NCI-H226 (cell line): ENCODE results near the gene SAMD4B.
A peak's percentile ranks its signal among the peaks of the same experiment; 100 is the strongest.

ENCODE experiments used
- DNase-seq: peaks from one replicate; pipeline ENCODE4 v3.0.0-alpha.2; 2015

The SAMD4B gene

DNA sequence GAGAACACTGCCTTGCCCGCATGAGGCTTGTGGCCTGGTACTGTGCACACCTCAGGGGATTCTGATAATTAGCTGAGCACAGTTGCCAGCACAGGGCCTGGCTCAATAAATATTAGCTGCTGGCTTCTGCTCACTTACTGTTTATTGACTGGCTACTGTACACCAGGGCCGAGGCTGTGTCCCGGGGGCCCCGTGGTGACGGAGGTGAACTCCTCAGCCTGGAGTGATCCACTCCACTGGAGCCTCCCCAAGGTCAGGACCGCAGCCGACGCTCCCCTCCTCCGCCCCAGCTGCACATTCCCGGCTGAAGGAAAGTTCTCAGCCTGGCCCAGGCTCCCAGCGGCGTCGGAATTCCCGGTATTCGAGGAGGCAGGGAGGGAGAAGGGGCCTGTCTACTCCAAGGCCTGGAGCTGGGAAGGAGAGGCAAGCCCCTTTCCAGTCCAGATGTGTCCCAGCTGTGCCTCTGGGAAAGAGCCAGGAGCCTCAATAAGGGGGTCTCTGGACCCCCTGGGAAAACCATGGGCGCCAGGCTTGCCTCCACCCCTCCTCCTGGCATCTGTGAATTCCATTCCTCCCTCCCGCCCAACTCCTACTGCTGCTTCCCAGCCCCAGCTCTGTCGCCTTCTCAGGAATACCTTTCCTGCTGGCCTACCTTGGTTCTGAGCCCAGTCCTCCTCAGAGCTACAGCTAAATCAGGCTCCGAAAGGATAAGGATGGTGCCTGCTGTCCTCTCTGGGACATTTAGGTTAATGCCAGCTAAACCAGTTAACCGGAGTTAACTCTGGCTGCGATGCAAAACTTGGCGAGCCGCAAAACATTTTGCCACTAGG, 86.3 kb downstream of the SAMD4B start:
- peak; percentile 92 for DNase-seq

DNA sequence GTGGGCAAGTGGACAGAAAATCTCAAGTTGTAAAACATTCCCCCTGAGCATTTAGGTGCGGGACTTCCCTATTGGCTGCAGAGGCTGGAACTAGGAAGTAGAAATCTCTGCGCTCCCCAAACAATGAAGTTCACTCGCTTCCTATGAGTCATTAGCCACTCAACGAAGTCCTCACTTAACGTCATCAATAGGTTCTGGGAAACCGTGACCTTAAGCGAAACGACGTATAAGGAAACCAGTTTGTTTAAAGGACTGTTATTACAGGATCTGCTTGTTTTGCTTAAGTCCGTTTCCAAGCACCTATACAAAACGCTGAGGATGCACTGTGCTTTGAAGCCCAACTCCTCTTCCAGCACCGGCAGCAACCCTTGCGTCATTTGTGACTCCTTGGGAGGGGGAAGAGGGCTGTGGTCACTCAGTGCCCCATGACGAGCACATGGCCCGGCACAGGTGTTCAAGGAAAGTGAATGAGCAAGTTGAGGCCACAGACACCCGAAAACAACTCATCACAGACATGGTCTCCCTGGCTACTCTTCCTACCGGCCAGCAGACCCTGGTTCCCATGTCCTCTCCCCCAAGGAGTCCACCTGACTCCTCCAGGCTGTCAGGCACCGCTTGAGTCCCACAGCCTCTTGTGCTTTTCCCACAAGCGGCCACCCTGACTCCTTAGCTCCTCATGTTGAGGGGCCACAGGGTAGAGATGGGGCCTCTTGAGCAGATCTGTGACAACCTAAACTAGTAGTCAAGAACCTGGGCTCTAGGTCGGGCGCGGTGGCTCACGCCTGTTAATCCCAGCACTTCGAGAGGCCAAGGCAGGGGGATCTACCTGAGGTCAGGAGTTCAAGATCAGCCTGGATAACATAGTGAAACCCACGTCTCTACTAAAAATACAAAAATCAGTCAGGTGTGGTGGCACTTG, 88.7 kb downstream of the SAMD4B start:
- no peak for DNase-seq

GRCh38 chr19:39432677-39433025, 90.4 kb downstream of the SAMD4B start:
- DNase-seq: no peak

- no peak for DNase-seq
Measured at GRCh38 chr19:39433480-39434079, 91.4 kb downstream of the SAMD4B start.

DNA sequence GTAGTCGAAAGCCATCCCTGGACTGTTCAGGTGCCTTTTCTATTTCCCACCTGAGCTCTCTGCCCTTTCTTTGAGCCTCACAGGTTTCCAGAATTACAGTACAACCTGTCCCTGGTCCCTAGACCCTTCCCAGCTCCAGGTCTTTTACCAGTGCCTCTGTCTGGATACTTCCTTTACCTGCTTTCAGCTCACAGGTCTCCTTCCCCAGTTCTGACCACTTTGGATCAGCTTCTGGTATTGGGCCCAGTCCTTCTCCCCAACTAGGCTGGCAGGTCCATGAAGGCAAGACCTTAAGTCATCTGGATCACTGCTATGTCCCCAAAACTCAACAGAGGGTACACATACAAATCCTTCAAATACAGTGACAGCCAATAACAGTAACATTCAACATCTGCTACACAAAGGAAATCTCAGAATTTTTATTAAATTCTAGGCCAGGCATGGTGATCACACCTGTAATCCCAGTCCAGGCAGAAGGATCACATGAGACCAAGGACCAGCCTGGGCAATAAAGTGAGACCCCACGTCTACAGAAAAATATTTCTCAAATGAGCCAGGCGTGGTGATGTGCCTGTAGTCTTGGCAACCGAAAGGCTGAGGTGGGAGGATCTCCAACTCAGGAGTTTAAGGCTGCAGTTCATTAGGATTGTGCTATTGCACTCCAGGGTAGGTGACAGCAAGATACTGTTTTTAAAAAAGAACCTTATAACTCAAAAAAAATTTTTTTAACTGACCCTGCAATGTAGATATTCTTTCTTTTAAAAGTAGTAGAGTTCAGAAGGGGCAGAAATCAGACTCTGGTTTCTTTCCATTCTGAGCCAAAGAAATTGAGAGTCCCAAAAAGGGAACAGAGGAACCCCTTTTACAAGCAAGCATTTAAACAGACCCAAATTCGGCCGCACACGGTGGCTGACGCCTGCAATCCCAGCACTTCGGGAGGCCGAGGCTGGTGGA, 92.2 kb downstream of the SAMD4B start:
- no peak for DNase-seq
